Activated naive CD4-positive, alpha-beta T cell treated with anti-CD3 and anti-CD28 coated beads, Interleukin-2, amount 50 U/mL, for 16 hours (primary cell): Measurements from ENCODE around the gene KLK7.
"Not testable (repeated sequence)": the region's sequence is repeated elsewhere in the genome, so short reads cannot be mapped to it uniquely, and the experiment has no call there.

Source experiments
- DNase-seq: peaks from one replicate; pipeline ENCODE4 v3.0.0-alpha.2; 2020

The KLK7 gene

GRCh38 chr19:51010066-51010795 lies 26.5 kb upstream of the KLK7 start:
- no peak for DNase-seq

GRCh38 chr19:51009061-51009891 lies 25.6 kb upstream of the KLK7 start:
- no peak for DNase-seq

DNA sequence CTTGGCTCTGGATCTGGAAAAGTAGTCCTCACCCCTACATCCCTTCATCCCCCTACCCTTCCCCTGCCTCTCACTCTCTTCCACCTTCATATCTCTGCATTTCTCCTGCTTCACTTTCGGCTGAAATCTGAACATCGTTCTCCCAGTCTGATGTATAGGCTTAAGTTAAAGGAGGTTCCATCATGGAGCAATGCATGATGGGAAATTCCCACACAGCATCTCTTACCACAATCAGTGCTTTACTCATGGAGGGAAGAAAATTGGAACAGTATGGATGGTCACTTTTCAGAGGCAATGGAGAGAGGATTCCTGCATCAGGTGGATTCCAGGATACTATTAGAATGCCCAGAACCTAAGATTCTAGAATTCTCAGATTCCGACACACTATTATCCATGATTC lies 23.8 kb upstream of the KLK7 start:
- DNase-seq = no peak

- no peak for DNase-seq
Measured at GRCh38 chr19:51006406-51006805, 22.7 kb upstream of the KLK7 start.

GRCh38 chr19:51005248-51005647 lies 21.5 kb upstream of the KLK7 start:
- DNase-seq = no peak

GRCh38 chr19:51003316-51003715 lies 19.6 kb upstream of the KLK7 start:
- DNase-seq = no peak

- DNase-seq = no peak
Measured at GRCh38 chr19:51002542-51003311, 19.0 kb upstream of the KLK7 start.

DNA sequence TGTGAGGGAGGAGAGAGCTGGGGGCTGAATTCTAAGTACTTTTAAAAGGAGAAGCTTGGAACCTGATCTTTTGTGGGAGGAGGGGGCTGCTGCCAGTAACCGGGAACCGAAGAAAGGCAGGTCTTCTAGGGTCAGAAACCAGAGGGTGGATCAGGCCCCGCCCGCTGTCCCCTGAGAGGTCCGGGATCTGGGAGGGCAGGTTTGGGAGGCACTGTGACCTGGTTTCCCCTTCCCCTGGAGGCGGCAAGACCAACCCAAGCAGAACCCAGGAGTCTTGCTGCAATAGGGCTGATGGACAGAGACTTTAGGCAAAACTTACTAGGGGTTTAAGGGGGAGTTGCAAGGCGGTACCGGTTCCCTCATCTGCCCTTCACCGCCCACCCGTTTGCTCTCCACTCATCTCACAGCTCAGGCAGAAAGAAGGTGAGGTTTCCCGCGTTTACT lies 18.4 kb upstream of the KLK7 start:
- no peak for DNase-seq

DNA sequence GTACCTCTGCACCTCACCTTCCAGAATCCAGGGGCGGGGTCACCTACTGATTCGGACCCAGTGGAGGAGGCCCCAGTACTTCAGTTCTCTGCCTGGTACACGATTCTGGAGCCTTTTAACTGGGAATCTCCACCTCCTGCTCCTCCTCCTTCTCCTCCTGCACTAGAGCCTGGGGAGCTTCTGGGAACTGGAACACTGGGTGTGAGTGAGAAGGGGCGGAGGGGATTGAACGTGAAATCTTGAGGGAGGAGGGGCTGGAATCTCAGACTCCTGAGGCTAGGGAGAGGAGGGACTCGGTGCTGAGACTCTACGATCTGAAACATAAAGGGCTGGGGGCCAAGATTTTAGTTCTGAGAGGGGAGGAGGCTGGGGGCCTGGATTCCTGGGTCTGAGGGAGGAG lies 17.8 kb upstream of the KLK7 start, which contains the start of gene KLK8:
TSS of gene KLK8 (minus strand) at position 90 of the 400 bp plus-strand sequence. CDS start 437 bp downstream, outside the sequence.
- no peak for DNase-seq

DNA sequence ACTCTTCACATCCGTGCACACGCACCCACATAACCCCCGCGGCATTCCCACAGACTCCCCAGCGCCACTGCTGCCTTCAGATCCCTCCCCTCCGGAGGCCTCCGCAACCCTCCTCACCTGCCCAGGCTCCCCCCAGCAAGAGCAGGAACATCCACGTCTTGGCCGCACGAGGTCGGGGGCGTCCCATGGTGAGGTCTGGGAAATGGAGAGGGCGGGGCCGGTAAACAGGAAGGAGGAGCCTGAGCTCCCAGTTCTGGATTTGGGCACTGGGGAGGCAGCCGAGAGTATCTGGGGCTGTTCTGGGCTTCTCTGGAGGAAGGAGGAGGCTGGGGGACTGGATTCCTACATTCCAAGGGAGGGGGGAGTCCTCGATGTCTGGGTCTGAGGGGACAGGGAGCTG lies 17.3 kb upstream of the KLK7 start:
- DNase-seq = no peak

DNA sequence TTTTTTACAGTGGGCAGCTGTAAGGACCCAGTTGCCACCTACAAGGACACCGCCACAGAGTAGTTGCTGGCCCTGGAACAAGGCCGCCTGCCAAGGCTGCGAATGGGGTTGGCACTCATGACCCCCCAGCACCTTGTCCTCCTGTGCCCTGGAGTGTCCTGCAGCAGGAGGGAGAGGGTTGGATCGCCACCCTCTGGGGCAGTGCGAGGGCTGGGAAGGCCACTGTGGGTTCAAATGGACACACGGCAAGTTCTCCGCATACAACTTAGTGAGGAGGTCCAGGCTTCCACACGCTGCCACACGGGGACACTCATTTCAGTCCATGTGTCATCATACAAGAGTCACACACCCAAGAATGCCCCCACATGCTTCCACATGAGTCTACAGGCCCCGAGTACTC lies 16.7 kb upstream of the KLK7 start:
- no peak for DNase-seq

GRCh38 chr19:50998686-50999085 lies 15.0 kb upstream of the KLK7 start:
- DNase-seq = no peak

- no peak for DNase-seq
Measured at GRCh38 chr19:50998061-50998460, 14.3 kb upstream of the KLK7 start.

GRCh38 chr19:50994129-50994528 lies 10.4 kb upstream of the KLK7 start:
- DNase-seq = no peak

- DNase-seq = no peak
Measured at GRCh38 chr19:50992666-50993035, 8.9 kb upstream of the KLK7 start.

GRCh38 chr19:50984416-50984815 lies 699 bp upstream of the KLK7 start:
- DNase-seq = not testable (repeated sequence)

DNA sequence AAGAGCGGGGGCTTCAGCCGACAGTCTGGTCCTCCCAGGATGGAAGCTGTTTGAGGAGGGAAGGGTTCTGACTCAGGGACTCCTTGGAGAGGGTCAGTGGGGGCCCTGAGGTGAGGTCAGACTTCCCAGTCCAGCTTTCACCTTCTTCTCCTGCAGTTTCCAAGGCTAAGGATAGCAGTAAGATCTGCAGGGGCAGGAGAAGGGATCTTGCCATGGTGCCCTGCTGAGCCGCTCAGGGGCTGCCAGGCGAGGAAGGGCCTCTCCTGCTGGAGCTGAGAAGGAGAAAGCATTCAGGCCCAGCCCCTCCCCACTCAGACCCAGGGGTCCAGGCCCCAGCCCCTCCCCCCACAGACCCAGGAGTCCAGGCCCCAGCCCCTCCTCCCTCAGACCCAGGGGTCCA lies 1.5 kb downstream of the KLK7 start:
- DNase-seq = no peak

- DNase-seq = no peak
Measured at GRCh38 chr19:50981587-50982146, 2.0 kb downstream of the KLK7 start.

- no peak for DNase-seq
Measured at GRCh38 chr19:50980208-50980607, 3.5 kb downstream of the KLK7 start.

DNA sequence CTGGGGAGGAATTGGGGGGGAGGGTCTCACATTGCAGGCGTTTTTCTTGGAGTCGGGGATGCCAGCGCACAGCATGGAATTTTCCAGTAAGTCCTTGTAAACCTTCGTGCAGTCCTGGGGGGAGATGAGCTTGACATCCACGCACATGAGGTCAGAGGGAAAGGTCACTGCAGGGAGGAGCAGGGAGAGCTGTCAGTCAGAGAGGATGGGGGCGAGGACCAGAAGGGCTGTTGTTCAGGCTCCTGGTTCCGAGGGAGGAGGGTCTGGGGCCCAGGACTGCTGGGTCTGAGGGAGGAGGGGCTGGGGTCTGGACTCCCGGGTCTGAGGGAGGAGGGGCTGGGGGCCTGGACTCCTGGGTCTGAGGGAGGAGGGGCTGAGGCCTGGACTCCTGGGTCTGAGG lies 4.0 kb downstream of the KLK7 start:
- DNase-seq = no peak

- DNase-seq = no peak
Measured at GRCh38 chr19:50978772-50979390, 4.8 kb downstream of the KLK7 start.

DNA sequence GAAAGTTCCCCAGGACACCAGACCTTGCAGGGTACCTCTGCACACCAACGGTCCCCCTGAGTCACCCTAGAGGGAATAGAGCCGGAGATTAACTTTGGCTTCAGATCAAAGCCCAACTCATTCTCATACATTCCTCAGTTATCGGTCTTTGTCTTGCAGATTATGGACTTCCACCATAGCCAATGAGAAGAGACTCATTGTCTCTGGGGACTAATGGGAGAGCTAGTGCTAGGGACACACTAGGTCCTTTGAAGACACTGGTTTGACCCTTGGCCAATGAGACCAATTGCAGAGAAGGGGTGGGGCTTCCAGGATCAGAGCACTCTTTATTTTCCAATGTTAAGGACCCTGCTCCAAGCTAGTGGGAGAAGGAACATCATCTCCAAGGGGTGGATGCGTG lies 6.1 kb downstream of the KLK7 start:
- DNase-seq = no peak

- DNase-seq = no peak
Measured at GRCh38 chr19:50975766-50976165, 8.0 kb downstream of the KLK7 start.
